ENCODE measurements around the gene IFIT3.
"Not testable (repeated sequence)": the region's sequence is repeated elsewhere in the genome, so short reads cannot be mapped to it uniquely, and the experiment has no call there.

Gene IFIT3

GRCh38 chr10:89310056-89310893 lies 17.5 kb upstream of the IFIT3 start:
- Histone ChIP-seq H3K27ac (no peak overlapping the region), H3K4me3 (no peak overlapping the region), H3K27me3 (no peaks in the 10 kb centered on the region), H3K9me3 (no peaks in the 10 kb centered on the region), H4K20me1 (no peaks in the 10 kb centered on the region), H3K4me1 (peaks cover 9% of the 10 kb centered on the region; the same call in 1 of the 2 replicates), H3K4me2 (no peak overlapping the region), H3K36me3 (peaks cover 11% of the 10 kb centered on the region), H3K9ac (no peak overlapping the region)
- no peak for TF ChIP-seq Cebpa-rat (IDR thresholded peaks at IDR 0.05)

GRCh38 chr10:89312973-89313372 lies 14.8 kb upstream of the IFIT3 start:
- no peaks in the 10 kb centered on the region for H3K36me3 ChIP-seq
- no peaks in the 10 kb centered on the region for H3K27me3 ChIP-seq
- H3K4me1 ChIP-seq, result no peaks in the 10 kb centered on the region
- H3K9ac ChIP-seq, result no peak overlapping the region
- H4K20me1 ChIP-seq, result no peaks in the 10 kb centered on the region
- no peak for TF ChIP-seq Cebpa-rat (IDR thresholded peaks at IDR 0.05)
- no peak overlapping the region for H3K27ac ChIP-seq
- no peaks in the 10 kb centered on the region for H3K9me3 ChIP-seq
- H3K4me3 ChIP-seq, result no peak overlapping the region
- no peak overlapping the region for H3K4me2 ChIP-seq

GRCh38 chr10:89314676-89315075 lies 13.1 kb upstream of the IFIT3 start:
- Histone ChIP-seq H3K4me1 (no peaks in the 10 kb centered on the region), H3K4me2 (no peak overlapping the region), H3K9ac (no peak overlapping the region), H3K4me3 (no peak overlapping the region), H3K27ac (no peak overlapping the region), H4K20me1 (no peaks in the 10 kb centered on the region), H3K36me3 (no peaks in the 10 kb centered on the region), H3K27me3 (no peaks in the 10 kb centered on the region), H3K9me3 (no peaks in the 10 kb centered on the region)
- TF ChIP-seq Cebpa-rat (IDR thresholded peaks at IDR 0.05), result no peak

GRCh38 chr10:89318047-89318446 lies 9.8 kb upstream of the IFIT3 start:
- H3K9me3 ChIP-seq, H3K36me3 ChIP-seq, H3K4me1 ChIP-seq, H3K27ac ChIP-seq, H4K20me1 ChIP-seq, H3K4me2 ChIP-seq, H3K9ac ChIP-seq, H3K27me3 ChIP-seq, H3K4me3 ChIP-seq: not testable (repeated sequence)

GRCh38 chr10:89325081-89325480 lies 2.7 kb upstream of the IFIT3 start:
- not testable (repeated sequence) for H4K20me1 ChIP-seq, H3K4me3 ChIP-seq, H3K9ac ChIP-seq, H3K27me3 ChIP-seq, H3K27ac ChIP-seq, H3K36me3 ChIP-seq, H3K9me3 ChIP-seq, H3K4me2 ChIP-seq
- peaks cover 30% of the 10 kb centered on the region for H3K4me1 ChIP-seq

- not testable (repeated sequence) for H3K9ac ChIP-seq, H3K4me2 ChIP-seq, H3K27me3 ChIP-seq, H3K27ac ChIP-seq, H3K36me3 ChIP-seq, H3K4me3 ChIP-seq, H4K20me1 ChIP-seq, H3K9me3 ChIP-seq
- peaks cover 38% of the 10 kb centered on the region for H3K4me1 ChIP-seq
These were observed 1.9 kb upstream of the IFIT3 start for GRCh38 chr10:89325856-89326255.

- H3K4me1 ChIP-seq, result peaks cover 68% of the 10 kb centered on the region
- peak overlapping the region; percentile 65; the same call in 1 of the 2 replicates for H3K4me3 ChIP-seq
- no peaks in the 10 kb centered on the region for H3K36me3 ChIP-seq
- no peak for TF ChIP-seq Cebpa-rat (IDR thresholded peaks at IDR 0.05)
- H3K9me3 ChIP-seq, result peaks cover 5% of the 10 kb centered on the region; the same call in 1 of the 2 replicates
- H4K20me1 ChIP-seq, result no peaks in the 10 kb centered on the region
- H3K9ac ChIP-seq, result no peak overlapping the region
- H3K27ac ChIP-seq, result no peak overlapping the region
- peak overlapping the region; percentile 94 for H3K4me2 ChIP-seq
- no peaks in the 10 kb centered on the region for H3K27me3 ChIP-seq
These were observed 1.4 kb downstream of the IFIT3 start for GRCh38 chr10:89329151-89329550.

- not testable (repeated sequence) for H3K27me3 ChIP-seq, H4K20me1 ChIP-seq, H3K9ac ChIP-seq, H3K36me3 ChIP-seq, H3K4me3 ChIP-seq, H3K9me3 ChIP-seq
- Histone ChIP-seq H3K27ac (0 out of 2 replicates have a peak overlapping the region, but pooled peaks have one; percentile 57), H3K4me2 (peak overlapping the region; percentile 94), H3K4me1 (peaks cover 75% of the 10 kb centered on the region)
These were observed 2.2 kb downstream of the IFIT3 start for GRCh38 chr10:89330014-89330413.

- no peak for TF ChIP-seq Cebpa-rat (IDR thresholded peaks at IDR 0.05)
- Histone ChIP-seq H3K27ac (peak overlapping the region; percentile 57), H3K27me3 (no peaks in the 10 kb centered on the region), H3K36me3 (no peaks in the 10 kb centered on the region), H3K9me3 (no peaks in the 10 kb centered on the region), H4K20me1 (no peaks in the 10 kb centered on the region), H3K9ac (no peak overlapping the region), H3K4me3 (no peak overlapping the region), H3K4me1 (peaks cover 75% of the 10 kb centered on the region), H3K4me2 (peak overlapping the region; percentile 94)
These were observed 2.9 kb downstream of the IFIT3 start for GRCh38 chr10:89330537-89331212.

- H3K27me3 ChIP-seq, H4K20me1 ChIP-seq, H3K36me3 ChIP-seq, H3K9me3 ChIP-seq: not testable (repeated sequence)
- peak overlapping the region; percentile 57; the same call in 1 of the 2 replicates for H3K27ac ChIP-seq
- peaks cover 75% of the 10 kb centered on the region for H3K4me1 ChIP-seq
- peak overlapping the region; percentile 94 for H3K4me2 ChIP-seq
- peak overlapping the region; percentile 16; the same call in 1 of the 2 replicates for H3K9ac ChIP-seq
- peak overlapping the region; percentile 60 for H3K4me3 ChIP-seq
These were observed 3.8 kb downstream of the IFIT3 start for GRCh38 chr10:89331487-89332122.
